NCI-H128 (cell line): ENCODE measurements around the gene FAR1.
A peak's percentile ranks its signal among the peaks of the same experiment; 100 is the strongest.
"Not testable (repeated sequence)": the region's sequence is repeated elsewhere in the genome, so short reads cannot be mapped to it uniquely, and the experiment has no call there.

Source experiments
- DNase-seq: peaks from one replicate; lab custom pipeline; 2025; ENCODE audit not compliant: unreplicated experiment; lab: John Stamatoyannopoulos, UW

The FAR1 gene

DNA sequence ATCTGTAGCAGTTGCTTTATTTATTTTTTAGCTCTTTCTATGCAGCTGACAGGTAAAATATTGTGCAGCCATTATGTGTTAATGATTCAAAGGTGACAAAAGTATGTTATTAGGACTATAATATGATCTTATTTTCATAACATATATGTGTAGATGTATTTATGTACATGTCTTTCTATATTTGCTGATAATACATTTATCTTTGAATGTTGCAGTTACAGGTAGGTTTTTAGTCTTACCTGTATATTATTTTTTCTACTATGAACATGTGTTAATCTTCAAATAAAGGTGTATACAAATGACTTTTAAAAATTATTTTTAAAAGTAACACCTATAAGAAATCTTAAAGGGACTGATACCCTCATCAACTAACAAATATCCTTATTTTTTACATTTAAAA, 33.6 kb downstream of the FAR1 start:
- DNase-seq: no peak

DNA sequence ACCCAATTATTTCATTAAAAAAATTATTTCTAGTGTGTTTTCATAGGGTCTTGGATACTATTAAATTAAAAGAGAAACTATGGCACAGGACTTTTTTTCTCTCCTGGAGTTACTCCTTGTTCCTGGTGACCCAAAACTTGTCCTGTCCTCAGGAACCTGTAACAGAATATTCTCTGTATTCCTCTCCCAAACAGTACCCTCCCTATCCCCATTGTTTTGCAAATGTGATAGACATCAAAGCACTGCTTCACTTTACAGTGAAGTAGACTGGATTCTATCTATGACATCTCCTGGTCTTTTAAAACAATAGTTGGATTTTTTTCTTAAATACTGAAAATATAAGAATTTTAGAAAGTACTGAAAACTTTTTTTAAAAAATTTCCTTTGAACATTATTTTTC, 37.2 kb downstream of the FAR1 start:
- DNase-seq: no peak

DNA sequence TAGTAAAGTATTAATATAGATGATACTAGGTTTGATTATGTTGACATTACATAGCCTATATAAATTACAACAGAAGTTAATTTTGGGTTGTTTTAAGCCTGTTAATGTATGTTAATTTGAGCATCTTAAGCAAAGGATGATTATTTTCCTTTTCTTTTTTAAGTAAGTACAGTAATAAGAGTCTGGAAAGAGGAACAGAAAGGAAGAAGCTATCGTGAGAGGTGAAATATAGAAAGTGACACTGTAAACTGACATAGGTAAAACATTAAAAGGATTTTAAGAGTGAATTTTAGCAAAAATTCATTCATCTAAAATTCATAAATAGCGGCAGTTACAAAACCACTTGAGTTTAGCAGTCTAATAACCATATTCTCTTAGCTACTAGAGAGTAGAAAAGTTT, 45.5 kb downstream of the FAR1 start:
- no peak for DNase-seq

DNA sequence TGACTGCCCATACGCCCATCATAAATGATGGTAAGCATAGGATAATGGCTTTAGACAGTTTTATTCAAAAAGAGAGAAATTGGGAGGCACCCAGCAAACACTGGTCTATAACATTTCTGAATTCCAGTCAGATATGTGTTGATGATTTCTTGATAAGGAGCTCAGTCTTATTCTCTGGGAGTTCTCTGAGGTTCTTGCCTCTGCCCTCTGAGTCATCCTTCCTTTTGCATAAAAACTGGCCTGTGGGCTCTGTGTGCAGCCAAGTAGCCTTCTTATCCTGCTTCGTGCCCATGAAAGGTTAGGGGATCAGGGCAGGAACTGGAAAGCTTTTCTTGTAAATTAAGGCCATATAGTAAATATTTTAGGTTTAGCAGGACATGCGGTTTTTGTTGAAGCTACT, 48.9 kb downstream of the FAR1 start:
- no peak for DNase-seq

DNA sequence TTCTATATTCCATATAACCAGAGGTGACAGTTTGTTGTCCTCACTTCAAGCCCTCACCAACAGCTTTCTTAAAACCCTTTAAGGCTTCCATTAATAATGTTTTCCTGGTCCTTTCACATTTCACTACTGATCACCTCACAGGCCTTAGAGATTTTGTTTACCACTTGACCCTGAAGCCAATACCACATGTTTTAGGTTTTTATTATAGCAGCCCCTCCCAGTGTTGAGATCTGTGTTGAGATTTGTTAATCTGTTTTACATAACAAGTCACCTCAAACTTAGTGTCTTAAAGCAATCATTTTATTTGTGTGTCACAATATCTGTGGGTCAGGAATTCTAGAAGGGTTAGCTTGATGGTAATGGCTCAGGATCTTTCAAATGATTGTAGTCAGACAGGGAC, 49.9 kb downstream of the FAR1 start:
- no peak for DNase-seq

DNA sequence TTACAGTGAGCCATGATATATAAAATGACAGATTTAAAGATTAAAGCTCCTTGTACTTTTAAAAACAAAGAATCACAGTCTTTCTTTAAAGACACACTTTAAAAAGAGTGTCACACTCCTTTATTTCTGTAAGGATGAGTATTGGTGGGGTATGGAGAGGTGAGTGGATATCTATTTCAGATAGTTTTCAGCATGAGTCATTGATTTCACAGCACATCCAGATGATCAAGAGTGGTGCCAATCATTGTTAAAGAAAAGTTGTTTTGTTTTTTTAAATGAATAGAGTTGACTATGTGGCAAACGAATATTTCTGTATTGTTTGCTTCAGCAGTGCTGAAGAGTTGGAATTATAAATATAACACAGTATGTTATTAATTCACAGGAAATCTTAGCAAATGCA, 52.5 kb downstream of the FAR1 start:
- DNase-seq: no peak

DNA sequence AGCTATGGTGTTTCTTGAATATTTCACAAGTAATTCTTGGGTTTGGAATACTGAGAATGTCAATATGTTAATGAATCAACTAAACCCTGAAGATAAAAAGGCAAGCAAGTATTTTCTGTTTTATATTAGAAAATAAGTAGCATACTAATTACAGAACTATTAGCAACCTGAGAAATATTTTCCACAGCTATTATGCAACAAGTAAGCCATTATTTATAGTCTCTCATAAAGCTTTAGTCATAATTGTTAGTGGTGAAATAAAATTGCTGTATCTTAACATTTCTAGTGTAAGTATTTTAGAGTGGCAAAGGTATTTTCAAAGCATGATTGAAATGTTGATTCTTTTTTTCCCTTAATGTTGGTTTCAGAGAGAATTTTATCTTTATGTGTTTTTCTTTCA, 53.3 kb downstream of the FAR1 start:
- no peak for DNase-seq

DNA sequence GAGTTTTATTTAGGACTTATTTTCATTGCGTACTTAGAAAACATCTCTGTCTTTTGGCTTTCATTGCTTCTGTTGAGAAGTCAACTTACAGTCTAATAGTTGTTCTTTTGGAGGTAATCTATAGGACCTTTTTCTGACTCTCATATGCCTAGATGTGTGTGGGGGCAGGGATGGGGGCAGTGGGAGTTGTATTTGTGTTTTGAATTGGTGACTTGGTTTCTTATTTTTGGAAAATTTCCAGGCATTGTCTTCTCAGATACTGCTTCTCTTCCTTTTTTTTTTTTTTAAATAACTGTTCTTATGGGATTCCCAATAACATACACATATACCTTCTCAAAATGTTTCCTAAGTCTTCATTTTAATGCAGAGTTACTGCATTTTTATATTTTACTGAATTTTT, 58.0 kb downstream of the FAR1 start:
- no peak for DNase-seq

DNA sequence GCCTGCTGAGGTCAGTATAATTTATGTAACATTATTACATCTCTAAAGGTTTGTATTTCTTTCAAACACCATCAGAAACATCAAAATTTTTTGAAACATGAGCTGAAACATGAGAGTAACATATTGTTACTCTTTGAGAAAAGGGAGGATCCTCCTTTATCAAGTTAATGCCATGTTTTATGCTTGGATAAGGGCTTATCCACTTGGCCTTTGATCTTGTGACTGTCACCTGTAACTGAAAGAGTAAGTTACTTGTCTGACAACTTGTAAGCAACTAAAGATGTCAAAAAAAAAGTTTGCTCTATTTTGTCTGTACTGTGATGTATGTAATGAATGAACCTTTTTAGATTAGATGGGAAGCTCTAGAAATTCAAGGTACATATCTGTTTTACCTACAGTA, 59.6 kb downstream of the FAR1 start:
- no peak for DNase-seq

DNA sequence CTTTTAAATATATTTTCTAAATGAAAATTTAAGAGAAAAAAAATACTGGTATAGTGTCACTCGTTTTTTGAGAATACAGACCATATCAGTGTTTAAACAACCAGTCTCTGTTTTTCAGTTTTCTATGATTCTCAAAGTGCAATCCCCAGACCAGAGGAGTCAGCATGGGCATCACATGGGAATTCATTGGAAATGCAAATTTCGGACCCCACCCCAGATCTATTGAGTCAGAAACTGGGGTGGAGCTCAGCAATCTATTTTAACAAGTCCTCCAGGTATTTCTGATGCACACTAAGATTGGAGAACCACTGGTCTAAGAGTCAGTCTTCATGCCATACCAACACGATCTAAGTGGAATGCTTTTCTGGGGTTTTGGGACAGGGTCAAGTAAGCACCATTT, 66.1 kb downstream of the FAR1 start:
- DNase-seq: no peak

DNA sequence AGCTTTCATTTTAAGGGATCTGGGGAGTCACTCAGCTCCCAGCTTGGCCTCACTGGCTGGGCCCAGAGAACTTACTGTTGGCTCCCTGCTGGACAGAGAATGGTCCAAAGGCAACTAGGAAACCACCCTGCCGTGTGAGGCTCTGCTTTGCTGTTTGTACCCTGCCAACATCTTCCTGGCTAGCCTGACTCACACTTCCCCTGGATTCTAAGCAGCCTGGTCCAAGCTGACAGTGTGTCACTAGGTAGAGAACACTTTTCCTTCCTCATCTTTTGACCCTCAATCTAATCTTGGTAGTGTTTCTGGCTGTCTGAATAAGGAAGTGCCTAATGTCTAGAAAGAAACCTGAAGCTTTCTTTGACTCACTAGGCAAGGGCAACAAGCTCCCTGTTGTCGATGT, 76.7 kb downstream of the FAR1 start:
- no peak for DNase-seq

DNA sequence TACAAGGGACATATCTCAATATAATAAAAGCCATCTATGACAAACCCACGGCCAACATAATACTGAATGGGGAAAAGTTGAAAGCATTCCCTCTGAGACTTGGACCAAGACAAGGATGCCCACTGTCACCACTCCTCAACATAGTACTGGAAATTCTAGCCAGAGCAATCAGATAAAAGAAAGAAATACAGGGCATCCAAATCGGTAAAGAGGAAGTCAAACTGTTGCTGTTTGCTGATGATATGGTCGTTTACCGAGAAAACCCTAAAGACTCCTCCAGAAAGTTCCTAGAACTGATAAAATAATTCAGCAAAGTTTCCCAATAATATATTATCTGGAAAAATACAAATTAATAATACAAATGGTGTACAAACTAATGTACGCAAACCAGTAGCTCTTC, 84.8 kb downstream of the FAR1 start:
- not testable (repeated sequence) for DNase-seq

DNA sequence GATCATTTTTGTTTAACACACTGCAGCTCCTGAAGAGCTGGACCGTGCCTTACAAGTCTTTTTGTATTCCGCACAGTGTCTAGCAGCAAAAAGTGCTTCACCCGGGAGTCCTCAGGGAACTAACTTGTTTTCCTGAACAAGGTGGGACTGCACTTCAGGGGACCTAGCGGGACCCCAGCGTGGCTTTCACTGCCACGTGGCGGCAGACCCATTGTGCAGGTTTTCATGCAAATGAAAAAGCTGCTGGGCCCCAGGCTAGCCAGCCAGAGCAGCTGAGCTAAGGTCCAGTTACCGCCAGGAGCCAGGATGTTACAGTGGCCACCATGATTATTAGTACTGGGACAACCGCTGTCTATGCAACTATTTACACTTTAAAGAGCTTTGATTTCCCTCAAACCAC, 90.6 kb downstream of the FAR1 start:
- DNase-seq: no peak

DNA sequence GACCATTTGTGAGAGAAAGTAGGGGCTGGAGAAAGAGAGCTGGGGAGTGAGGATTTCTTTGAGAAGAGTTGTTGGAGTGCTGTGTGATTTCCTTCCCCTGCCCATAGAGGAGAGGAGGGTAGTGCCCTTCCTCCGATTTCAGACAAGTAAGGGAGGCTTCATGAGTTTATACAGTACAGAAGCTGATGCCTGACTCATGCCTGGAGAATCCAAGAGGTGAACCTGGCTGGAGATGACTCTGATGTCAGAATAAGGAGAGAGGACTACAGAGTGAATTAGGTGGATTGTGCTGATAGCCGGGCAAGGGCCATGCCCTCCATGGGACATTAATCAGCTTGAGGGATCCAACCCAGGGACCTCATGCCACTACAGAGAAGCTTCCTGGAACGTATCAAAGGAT, 91.6 kb downstream of the FAR1 start:
- no peak for DNase-seq

DNA sequence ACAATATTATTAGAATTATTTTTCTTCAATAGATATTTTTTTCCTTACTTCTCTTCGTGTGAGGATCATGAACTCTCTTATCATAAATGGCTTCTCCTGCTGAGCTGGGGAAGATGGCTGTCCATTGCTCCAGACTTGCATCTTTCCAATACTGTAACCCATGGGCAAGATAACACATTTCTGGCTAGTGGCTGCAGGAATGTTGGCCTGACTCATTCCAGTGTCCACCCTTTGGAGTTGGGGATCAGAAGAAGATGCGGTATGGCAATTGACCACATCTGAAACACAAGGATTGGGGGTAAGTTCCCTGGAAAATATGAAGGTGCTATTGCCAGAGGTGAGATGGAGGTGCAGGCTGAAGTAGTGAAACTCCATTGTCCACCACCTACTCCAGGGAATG, 92.8 kb downstream of the FAR1 start:
- no peak for DNase-seq

DNA sequence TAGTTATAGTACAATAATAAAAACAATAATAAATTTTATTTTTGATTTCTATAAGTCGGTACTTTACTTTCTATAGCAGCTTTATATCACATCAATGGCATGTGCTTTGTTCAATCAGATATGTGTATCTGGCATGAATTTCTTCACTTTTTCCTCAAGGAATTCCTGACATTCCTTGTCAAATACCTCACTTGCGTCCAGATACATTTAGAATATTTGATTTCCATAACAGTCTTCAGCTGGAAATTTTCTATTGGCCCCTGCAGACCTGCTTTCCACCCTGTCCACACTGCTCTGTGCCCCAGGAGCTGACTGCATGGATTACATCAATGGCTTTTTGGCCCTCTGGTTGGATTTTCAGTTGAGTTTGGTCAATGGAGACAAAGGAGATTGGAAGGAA, 93.2 kb downstream of the FAR1 start:
- no peak for DNase-seq

DNA sequence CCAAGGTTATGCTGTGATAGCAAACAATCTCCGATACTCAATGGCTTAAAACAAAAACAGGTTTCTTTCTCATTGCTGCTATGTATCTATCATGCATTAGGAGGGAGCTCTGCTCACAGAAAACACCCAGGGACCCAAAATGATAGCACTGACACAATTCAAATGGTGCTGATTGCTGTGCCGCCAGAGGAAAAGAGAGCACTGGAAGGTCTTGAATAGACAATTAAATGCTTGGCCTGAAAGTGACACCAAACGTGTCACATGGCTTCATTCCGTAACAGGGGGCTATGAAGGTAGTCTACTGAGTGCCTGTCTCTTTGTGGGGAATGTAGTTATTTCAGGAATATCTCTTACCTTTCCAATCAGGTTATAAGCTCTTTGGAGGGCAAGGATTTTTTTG, 94.2 kb downstream of the FAR1 start:
- DNase-seq: no peak

DNA sequence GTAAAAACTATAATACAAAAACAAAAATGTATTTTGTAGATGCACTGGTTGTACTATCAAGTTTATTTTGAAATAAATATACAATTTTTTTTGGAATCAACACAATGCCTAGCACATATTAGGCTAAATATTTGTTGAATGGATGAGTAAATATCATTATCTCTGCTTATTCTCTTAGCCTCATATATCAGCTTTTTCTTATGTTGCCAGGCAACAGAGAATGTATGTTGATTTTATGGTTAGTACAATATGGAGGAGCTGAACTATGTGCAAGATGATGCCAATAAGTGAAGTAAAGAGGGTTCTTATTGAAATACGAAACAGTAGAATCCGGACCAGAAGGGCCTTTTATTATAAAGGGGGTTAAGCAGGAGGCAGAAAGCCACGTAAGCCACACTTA, 94.9 kb downstream of the FAR1 start:
- DNase-seq: no peak

DNA sequence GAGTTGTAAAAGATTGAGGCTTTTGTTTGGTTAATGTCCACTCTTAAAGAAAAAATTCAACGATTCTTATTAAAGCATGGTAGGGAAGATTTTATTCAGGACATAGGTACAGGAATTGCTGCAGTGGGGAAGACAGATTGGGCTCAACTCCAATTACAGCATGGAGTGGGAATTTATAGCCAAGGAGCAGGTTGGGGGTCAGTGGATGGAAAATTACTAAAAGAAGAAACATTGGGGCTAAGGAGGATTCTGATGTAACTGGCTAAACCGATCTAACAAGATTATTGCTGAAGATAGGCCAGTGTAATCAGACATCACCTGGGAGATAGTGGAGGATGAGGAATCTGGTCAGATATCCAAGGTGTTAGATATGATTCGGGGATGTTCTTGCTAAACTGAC, 97.4 kb downstream of the FAR1 start:
- DNase-seq: no peak

DNA sequence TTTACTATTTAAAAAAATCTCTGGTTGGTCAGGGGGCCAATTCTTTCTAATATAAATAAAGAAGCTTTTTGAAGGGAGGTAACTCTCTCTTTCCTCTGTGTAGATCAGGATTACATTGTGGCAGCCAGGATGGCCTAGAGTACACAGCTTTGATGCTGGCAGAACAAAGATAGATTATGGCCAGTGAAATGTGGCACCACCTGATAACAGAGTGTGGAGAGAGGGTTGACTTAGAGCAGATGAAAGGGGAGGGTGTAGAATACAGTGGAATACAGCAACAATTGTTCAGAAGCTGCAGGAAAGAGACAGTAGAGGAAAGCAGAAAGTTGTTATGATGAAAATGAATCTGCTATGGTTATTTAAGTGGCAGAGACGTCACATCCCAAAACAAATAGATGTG, 99.0 kb downstream of the FAR1 start:
- no peak for DNase-seq

DNA sequence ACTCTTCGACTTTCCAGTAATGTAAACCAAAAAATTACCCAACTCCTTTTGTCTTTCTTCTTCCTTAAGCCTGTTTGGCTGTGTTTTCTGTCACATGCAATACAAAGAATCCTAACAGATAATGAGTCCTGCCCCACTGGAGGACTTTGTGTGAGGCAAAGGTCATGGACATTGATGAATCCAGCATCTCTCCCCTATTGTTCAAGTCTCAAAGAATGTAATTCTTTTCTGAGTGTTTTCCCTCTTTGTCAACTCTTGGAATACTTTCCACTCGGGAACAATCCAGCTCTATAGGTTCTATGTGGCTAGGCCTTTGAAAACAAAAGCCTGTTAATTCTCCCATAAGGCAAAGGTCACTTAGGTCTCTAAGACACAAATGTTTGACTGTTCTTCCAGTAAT, 100.7 kb downstream of the FAR1 start:
- DNase-seq: no peak

DNA sequence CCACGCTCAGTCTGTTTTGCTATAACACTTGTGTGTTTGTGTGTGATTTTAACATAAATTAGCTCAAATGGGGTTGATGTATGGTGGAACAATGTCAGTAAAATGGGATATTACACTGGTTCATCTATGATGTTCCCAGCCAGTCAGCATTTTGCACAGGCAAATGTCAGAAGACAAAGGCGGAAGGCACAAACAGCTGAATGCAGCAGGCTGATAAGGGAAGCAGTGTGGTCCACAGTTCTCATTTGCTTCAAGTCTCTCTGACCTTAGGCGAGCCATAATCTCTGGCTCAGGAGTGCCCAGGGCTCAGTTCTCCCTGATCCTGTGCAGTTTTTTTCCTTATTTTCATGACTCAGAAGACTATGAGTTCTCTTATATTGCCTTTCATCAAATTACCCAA, 102.7 kb downstream of the FAR1 start:
- DNase-seq: no peak

DNA sequence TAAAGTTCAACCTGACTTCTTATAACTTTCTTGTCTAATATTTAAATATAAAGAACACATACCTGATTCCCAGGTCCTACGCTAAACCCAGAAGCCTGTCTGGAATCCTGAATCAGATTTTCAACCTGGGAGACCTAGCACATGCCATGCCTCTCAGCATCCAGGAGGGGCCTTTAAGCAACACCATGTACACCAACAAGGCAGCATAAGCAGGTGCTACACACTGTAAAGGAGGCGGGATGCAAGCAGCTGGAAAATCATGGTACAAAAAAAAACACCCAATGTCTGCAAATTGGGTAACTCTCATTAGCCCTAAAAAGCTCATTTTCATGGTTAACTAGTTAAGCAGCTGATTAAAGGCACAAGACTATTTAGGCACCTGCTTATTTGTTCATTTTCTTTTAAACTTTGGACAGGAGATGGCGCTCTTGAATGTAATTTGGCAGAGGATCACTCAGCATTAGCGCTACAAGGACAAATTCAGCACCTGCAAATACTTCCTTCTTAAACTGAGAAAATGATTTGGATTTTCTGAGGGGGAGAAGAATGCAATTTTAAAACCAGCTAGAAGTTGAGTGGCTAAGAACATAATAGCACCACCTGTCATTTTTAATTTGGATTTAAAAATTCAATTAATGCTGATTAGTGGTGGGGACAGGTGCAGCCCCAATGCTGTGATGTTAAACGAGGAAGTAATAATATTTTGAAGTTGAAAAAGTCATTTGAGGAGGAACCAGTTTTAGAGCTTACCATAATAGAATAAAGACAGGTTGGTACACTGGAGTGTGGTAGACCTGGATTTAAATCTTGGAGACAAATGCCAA, 104.0 kb downstream of the FAR1 start:
- DNase-seq: peak; percentile 74
